ENCODE results near the gene RGS7. TPM values are rescaled to one million over a fixed set of nuclear protein-coding genes. Genes with fewer than 3 reads are reported as not detected.
"Not testable (repeated sequence)": the region's sequence is repeated elsewhere in the genome, so short reads cannot be mapped to it uniquely, and the experiment has no call there.

The RGS7 gene
- total and polyA plus RNA-seq, 7 donors: 0.04 TPM; not detected in 6

DNA sequence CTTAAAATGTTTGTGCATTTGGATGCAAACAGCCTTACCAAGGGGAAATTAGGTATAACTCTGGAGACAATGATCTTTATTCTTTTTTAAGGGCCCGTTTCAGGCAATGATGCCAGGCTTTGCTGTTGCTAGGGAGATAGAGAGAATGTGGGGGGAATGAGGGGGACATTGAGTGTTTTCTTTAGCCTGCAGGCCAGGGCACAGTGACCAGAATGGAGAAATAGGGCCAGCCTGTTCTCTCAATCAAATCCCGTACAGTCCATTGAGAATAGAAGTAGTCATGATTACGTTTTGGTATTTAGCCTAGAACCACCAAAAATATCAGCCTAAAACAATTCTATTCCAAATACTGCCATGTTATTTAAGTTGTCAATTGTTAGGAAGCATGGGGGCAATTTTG lies 49.0 kb downstream of the RGS7 start:
- 51 to 61% (median 57%) methylated on average over 3 of the region's 3 CpGs for WGBS, 3 donors
- Histone ChIP-seq H3K36me3 (ENCODE audit: insufficient read depth in 1 of 2, low read depth in 1 of 2) (no peaks in the 10 kb centered on the region), H3K4me1 (no peaks in the 10 kb centered on the region), H3K4me3 (no peak overlapping the region), H3K9me3 (peaks cover 8% of the 10 kb centered on the region), H3K27ac (no peak overlapping the region), H3K27me3 (ENCODE audit: insufficient read depth in 3 of 3, low read length in 2 of 3) (no peaks in the 10 kb centered on the region)
- DNase-seq (no peak), ATAC-seq (no peak)
- intact Hi-C loops (cut with DNase I): no loop called here
- TF ChIP-seq, protein P1, sequence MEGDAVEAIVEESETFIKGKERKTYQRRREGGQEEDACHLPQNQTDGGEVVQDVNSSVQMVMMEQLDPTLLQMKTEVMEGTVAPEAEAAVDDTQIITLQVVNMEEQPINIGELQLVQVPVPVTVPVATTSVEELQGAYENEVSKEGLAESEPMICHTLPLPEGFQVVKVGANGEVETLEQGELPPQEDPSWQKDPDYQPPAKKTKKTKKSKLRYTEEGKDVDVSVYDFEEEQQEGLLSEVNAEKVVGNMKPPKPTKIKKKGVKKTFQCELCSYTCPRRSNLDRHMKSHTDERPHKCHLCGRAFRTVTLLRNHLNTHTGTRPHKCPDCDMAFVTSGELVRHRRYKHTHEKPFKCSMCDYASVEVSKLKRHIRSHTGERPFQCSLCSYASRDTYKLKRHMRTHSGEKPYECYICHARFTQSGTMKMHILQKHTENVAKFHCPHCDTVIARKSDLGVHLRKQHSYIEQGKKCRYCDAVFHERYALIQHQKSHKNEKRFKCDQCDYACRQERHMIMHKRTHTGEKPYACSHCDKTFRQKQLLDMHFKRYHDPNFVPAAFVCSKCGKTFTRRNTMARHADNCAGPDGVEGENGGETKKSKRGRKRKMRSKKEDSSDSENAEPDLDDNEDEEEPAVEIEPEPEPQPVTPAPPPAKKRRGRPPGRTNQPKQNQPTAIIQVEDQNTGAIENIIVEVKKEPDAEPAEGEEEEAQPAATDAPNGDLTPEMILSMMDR (IDR thresholded peaks at IDR 0.05): no peak

DNA sequence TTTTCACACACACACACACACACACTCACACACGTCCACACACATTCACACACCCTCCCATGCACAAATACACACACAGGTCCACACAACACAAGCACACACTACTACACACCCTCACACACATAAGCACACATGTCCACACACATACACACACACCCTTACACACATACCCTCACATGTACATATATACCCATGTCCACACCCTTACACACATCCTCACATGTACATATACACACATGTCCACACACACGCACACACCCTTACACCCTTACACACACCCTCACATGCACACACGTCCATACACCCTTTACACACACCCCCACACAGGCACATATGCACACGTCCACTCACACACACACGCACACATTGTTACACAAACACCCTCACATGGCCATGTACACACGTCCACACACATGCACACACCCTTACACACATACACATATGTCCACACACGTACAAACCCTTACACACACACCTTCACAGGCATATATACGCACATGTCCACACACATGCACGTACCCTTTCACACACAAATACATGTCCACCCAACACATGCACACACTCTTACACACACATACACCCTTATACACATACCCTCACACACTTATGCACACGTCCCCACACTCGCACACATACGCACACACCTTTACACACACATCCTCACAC lies 50.7 kb downstream of the RGS7 start:
- H3K27ac ChIP-seq: no peak overlapping the region
- intact Hi-C loops (cut with DNase I): no loop called here
- peaks cover 8% of the 10 kb centered on the region for H3K9me3 ChIP-seq
- TF ChIP-seq, protein P1 (IDR thresholded peaks at IDR 0.05): no peak
- no peaks in the 10 kb centered on the region for H3K4me1 ChIP-seq
- DNase-seq (no peak), ATAC-seq (no peak)
- H3K4me3 ChIP-seq: no peak overlapping the region
- H3K36me3 ChIP-seq (ENCODE audit: insufficient read depth in 1 of 2, low read depth in 1 of 2): no peaks in the 10 kb centered on the region
- H3K27me3 ChIP-seq (ENCODE audit: insufficient read depth in 3 of 3, low read length in 2 of 3): no peaks in the 10 kb centered on the region
- WGBS, 3 donors: 83 to 89% (median 89%) methylated on average over 12 of the region's 12 CpGs

DNA sequence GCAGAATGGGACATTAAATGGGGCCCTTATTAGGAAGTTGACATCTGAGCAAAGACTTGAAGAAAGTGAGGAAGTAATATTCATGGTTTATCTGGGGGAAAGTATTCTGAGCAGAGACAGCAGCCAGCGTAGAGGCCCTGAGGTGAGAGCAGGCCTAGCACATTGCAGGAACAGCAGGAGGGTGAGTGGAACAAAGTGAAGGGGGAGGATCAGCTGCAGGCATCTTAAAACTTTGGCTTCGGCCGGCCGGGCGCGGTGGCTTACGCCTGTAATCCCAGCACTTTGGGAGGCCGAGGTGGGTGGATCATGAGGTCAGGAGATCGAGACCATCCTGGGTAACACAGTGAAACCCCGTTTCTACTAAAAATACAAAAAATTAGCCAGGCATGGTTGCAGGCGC lies 55.0 kb downstream of the RGS7 start:
- H3K27ac ChIP-seq; H3K4me3 ChIP-seq; H3K4me1 ChIP-seq; H3K27me3 ChIP-seq (ENCODE audit: insufficient read depth in 3 of 3, low read length in 2 of 3); H3K9me3 ChIP-seq; ATAC-seq; H3K36me3 ChIP-seq (ENCODE audit: insufficient read depth in 1 of 2, low read depth in 1 of 2); intact Hi-C loops (cut with DNase I); DNase-seq: not testable (repeated sequence)
- WGBS, 3 donors: 83 to 85% (median 83%) methylated on average over 11 of the region's 11 CpGs

DNA sequence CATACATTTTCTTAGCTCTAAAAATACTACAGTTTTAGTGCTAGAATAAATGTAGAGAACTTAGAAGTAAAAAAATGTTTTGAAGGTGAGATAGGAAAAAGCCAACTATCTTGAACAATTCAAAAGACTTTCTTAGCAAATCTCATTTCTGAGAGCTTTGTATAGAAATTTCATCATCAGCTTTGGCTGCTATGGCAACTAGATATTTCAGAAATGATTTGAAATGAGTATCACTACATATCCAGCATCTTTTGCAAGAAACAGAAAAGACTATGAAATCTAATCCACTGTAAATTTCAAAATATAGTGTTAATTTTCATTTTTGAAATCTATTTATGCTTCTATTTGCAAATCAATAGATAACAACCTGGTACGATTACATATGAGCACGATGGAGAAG lies 57.7 kb downstream of the RGS7 start:
- intact Hi-C loops (cut with DNase I): no loop called here
- ATAC-seq: no peak
- H3K27ac ChIP-seq: no peak overlapping the region
- 86 to 91% (median 86%) methylated on average over 2 of the region's 2 CpGs for WGBS, 3 donors
- H3K4me1 ChIP-seq: no peaks in the 10 kb centered on the region
- no peaks in the 10 kb centered on the region for H3K27me3 ChIP-seq (ENCODE audit: insufficient read depth in 3 of 3, low read length in 2 of 3)
- no peak overlapping the region for H3K4me3 ChIP-seq
- H3K36me3 ChIP-seq (ENCODE audit: insufficient read depth in 1 of 2, low read depth in 1 of 2): no peaks in the 10 kb centered on the region
- DNase-seq: no peak
- TF ChIP-seq, protein P1 (IDR thresholded peaks at IDR 0.05): no peak
- H3K9me3 ChIP-seq: no peaks in the 10 kb centered on the region

DNA sequence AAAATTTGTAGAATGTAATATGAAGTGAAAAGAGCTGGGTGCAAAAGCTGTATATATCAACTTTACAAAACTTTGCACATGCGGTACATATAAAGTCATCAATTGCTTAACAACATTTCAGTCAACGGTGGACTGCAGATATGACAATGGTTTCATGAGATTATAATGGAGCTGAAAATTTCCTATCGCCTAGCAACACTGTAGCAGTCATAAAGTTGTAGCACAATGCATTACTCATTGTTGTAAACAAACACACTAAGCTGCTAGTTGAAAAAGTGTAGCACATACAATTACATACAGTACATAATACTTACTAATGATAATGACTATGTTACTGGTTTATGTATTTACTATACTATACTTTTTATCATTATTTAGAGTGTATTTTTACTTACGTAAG lies 64.0 kb downstream of the RGS7 start:
- TF ChIP-seq, protein P1 (IDR thresholded peaks at IDR 0.05): no peak
- no peak for DNase-seq
- Histone ChIP-seq H3K27me3 (ENCODE audit: insufficient read depth in 3 of 3, low read length in 2 of 3) (no peaks in the 10 kb centered on the region), H3K9me3 (no peaks in the 10 kb centered on the region), H3K27ac (no peak overlapping the region), H3K4me3 (no peak overlapping the region), H3K36me3 (ENCODE audit: insufficient read depth in 1 of 2, low read depth in 1 of 2) (no peaks in the 10 kb centered on the region), H3K4me1 (no peaks in the 10 kb centered on the region)
- WGBS, 3 donors: 89 to 91% (median 91%) methylated on average over 4 of the region's 4 CpGs
- intact Hi-C loops (cut with DNase I): no loop called here
- no peak for ATAC-seq

DNA sequence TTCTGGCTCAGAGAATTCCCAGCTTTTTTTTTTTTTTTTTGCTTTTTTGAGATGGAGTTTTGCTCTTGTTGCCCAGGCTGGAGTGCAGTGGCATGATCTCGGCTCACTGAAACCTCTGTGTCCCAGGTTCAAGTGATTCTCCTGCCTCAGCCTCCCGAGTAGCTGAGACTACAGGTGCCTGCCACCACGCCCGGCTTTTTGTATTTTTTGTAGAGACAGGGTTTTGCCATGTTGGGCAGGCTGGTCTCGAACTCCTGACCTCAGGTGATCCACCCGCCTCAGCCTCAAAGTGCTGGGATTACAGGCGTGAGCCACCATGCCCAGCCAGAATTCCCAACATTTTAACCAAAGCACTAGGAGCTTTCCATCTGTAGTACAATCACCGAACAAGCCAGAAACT lies 65.5 kb downstream of the RGS7 start:
- ATAC-seq; H3K4me1 ChIP-seq; H3K27ac ChIP-seq; intact Hi-C loops (cut with DNase I); H3K36me3 ChIP-seq (ENCODE audit: insufficient read depth in 1 of 2, low read depth in 1 of 2); H3K27me3 ChIP-seq (ENCODE audit: insufficient read depth in 3 of 3, low read length in 2 of 3); DNase-seq; H3K4me3 ChIP-seq; H3K9me3 ChIP-seq: not testable (repeated sequence)
- 80 to 89% (median 84%) methylated on average over 8 of the region's 8 CpGs for WGBS, 3 donors

All from psoas muscle (tissue), 8 donors.